ENCODE measurements around the gene CCDC177. TPM values are rescaled to one million over a fixed set of nuclear protein-coding genes. Genes with fewer than 3 reads are reported as not detected.

CCDC177 gene
- total RNA-seq, 1 experiment from 2014 or later, result 2.1 TPM

- no peaks in the 10 kb centered on the region for H3K4me1 Mint-ChIP-seq
- TF ChIP-seq E2F5 (CRISPR knock-in tag; IDR thresholded peaks at IDR 0.05) (no peak; the same call in 1 of the 2 replicates), ZNF532 (CRISPR knock-in tag; IDR thresholded peaks at IDR 0.05; ENCODE audit: borderline replicate concordance) (no peak), ZNF281 (CRISPR knock-in tag; IDR thresholded peaks at IDR 0.05) (no peak), ESRRA (CRISPR knock-in tag; IDR thresholded peaks at IDR 0.05; ENCODE audit: borderline replicate concordance) (no peak), FOXK1 (CRISPR knock-in tag; IDR thresholded peaks at IDR 0.05) (0 out of 2 replicates have a peak, but pooled peaks have one; percentile 21), JAZF1 (CRISPR knock-in tag; IDR thresholded peaks at IDR 0.05) (no peak), ZNF671 (CRISPR knock-in tag; IDR thresholded peaks at IDR 0.05) (no peak), TP53 (CRISPR knock-in tag; IDR thresholded peaks at IDR 0.05) (peak; percentile 12; the same call in 1 of the 2 replicates)
- H3K9me3 Mint-ChIP-seq, result no peaks in the 10 kb centered on the region
- POLR2A ChIA-PET, result interaction anchor here (1.0 to 1.2 kb wide), 2 partner anchors 8 to 36 kb away, joined by 3 to 4 read pairs; no protein-coding TSS in a partner anchor
- H3K36me3 Mint-ChIP-seq, result peaks cover 2% of the 10 kb centered on the region; the same call in 1 of the 2 replicates
- H3K27ac Mint-ChIP-seq, result no peak overlapping the region
- H3K27me3 Mint-ChIP-seq (ENCODE audit: low read depth), result peaks cover 82% of the 10 kb centered on the region
- CTCF ChIA-PET, result interaction anchor here (0.7 to 5.9 kb wide), 15 partner anchors 8 to 246 kb away, joined by 3 to 130 read pairs (median 5); partner anchors contain the start of gene PLEKHD1
- ATAC-seq (peak; percentile 13), DNase-seq (ENCODE audit: low spot score) (peak; percentile 61)
- peak overlapping the region; percentile 49 for H3K4me3 Mint-ChIP-seq
Observed at GRCh38 chr14:69572030-69572840, 2.4 kb downstream of the CCDC177 start.

- DNase-seq (ENCODE audit: low spot score) (no peak), ATAC-seq (peak; percentile 17)
- no peaks in the 10 kb centered on the region for H3K9me3 Mint-ChIP-seq
- H3K4me3 Mint-ChIP-seq, result peak overlapping the region; percentile 49
- H3K27ac Mint-ChIP-seq, result no peak overlapping the region
- H3K4me1 Mint-ChIP-seq, result no peaks in the 10 kb centered on the region
- ChIA-PET CTCF (interaction anchor here (0.8 to 5.9 kb wide), 14 partner anchors 9 to 156 kb away, joined by 3 to 130 read pairs (median 6); partner anchors contain the start of gene PLEKHD1), POLR2A (interaction anchor here (1.0 to 1.2 kb wide), 2 partner anchors 9 to 35 kb away, joined by 3 to 4 read pairs; no protein-coding TSS in a partner anchor)
- peaks cover 83% of the 10 kb centered on the region for H3K27me3 Mint-ChIP-seq (ENCODE audit: low read depth)
- H3K36me3 Mint-ChIP-seq, result peaks cover 2% of the 10 kb centered on the region; the same call in 1 of the 2 replicates
- TF ChIP-seq E2F5 (CRISPR knock-in tag; IDR thresholded peaks at IDR 0.05), result 0 out of 2 replicates have a peak, but pooled peaks have one; percentile 10
- no peak for TF ChIP-seq ZNF281 (CRISPR knock-in tag; IDR thresholded peaks at IDR 0.05)
- TF ChIP-seq CREB1 (CRISPR knock-in tag; IDR thresholded peaks at IDR 0.05), result no peak
- TF ChIP-seq FOXJ3 (CRISPR knock-in tag; IDR thresholded peaks at IDR 0.05; ENCODE audit: borderline replicate concordance), result no peak
- no peak for TF ChIP-seq AR (CRISPR knock-in tag; IDR thresholded peaks at IDR 0.05)
- TF ChIP-seq ZNF219 (CRISPR knock-in tag; IDR thresholded peaks at IDR 0.05; ENCODE audit: borderline replicate concordance), result 0 out of 2 replicates have a peak, but pooled peaks have one; percentile 45
Observed at GRCh38 chr14:69571449-69572029, 3.1 kb downstream of the CCDC177 start.
